DMS79 treated with DMSO at 0.1 percent for 48 hours (cell line): Measurements from ENCODE around the gene PLAGL2.
A peak's percentile ranks its signal among the peaks of the same experiment; 100 is the strongest.
"Not testable (repeated sequence)": the region's sequence is repeated elsewhere in the genome, so short reads cannot be mapped to it uniquely, and the experiment has no call there.

Source experiments
- DNase-seq: peaks from one replicate; lab custom pipeline; 2025; lab: John Stamatoyannopoulos, UW

The PLAGL2 gene, protein sequence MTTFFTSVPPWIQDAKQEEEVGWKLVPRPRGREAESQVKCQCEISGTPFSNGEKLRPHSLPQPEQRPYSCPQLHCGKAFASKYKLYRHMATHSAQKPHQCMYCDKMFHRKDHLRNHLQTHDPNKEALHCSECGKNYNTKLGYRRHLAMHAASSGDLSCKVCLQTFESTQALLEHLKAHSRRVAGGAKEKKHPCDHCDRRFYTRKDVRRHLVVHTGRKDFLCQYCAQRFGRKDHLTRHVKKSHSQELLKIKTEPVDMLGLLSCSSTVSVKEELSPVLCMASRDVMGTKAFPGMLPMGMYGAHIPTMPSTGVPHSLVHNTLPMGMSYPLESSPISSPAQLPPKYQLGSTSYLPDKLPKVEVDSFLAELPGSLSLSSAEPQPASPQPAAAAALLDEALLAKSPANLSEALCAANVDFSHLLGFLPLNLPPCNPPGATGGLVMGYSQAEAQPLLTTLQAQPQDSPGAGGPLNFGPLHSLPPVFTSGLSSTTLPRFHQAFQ

DNA sequence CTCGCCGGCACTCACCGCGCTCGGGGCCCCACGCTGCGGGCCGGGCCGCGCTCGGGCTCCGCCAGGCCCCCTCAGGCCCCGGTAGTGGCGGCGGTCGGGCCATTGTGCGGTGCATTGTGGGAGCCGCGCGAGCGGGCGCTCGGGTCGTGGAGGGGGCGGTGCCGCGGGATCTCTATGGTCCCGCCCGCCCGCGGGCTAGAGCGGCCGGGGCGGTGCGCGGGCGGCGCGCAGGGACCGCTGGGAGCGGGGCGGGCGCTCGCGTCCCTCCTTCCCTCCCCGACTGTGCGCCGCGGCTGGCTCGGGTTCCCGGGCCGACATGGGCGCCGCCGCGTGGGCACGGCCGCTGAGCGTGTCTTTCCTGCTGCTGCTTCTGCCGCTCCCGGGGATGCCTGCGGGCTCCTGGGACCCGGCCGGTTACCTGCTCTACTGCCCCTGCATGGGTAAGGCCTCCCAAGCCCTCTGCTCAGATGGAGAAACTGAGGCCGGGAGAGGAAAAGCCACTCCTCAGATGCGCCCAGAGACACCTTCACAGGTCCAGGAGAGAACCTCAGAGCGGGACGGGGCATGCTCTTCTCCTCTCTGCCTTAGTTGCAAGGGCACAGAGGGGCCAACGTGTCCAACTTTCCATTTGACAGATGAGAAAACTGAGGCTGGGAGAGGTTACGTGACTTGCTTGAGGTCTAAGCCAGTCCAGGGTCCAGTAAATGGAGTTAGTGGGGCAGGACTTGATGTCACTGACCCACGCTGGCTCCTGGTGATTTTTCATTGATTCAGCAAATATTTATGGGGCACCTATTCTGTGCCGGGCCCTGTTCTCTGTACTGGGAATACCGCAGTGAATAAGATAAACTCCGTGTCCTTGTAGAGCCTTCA lies at the start of gene PLAGL2, which contains the start of gene POFUT1:
Gene PLAGL2 (minus strand): TSS at position 118 of the 873 bp plus-strand sequence. CDS start 5,565 bp downstream, outside the sequence.
Gene POFUT1 (plus strand): TSS at position 255 of the 873 bp plus-strand sequence. CDS start 62 bp downstream, at position 317.
- DNase-seq = peak; percentile 80

DNA sequence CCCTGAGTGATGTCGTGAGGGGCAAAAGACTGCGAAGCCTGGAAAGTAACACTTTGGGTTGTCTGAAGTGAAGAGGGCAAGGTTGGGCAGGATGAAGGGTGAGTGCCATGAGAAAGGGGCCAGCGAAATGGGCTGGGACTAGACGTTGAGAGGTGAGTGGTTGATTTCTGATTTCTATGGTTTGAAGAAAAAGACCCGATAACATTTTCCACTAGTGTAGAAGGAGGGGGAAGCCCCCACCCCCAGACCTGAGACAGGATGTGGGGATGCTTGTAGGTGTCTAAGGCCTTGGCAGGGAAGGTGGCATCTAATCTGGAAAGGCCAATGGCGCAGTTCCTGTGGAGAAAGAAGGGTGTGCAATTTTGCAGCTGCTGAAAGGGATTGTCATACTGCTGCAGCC lies 44.6 kb upstream of the PLAGL2 start:
- DNase-seq = no peak

DNA sequence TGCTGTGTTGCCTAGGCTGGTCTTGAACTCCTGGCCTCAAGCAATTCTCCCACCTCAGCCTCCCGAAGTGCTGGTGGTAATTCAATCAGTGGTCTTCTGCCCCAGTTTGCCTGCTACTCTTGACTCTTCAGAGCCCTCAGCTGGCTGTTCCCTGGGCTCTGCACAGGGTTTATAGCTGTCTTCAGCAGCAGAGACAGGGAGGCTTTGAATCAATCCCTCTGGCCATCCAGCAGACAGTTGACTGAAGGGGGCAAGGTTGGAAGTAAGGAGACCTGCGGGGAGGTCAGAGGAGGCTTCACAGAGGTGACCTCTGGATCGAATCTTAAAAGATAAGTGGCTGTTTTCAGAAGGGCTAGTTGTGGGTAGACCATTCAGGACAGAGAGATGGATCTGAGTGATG lies 43.9 kb upstream of the PLAGL2 start:
- DNase-seq = no peak

DNA sequence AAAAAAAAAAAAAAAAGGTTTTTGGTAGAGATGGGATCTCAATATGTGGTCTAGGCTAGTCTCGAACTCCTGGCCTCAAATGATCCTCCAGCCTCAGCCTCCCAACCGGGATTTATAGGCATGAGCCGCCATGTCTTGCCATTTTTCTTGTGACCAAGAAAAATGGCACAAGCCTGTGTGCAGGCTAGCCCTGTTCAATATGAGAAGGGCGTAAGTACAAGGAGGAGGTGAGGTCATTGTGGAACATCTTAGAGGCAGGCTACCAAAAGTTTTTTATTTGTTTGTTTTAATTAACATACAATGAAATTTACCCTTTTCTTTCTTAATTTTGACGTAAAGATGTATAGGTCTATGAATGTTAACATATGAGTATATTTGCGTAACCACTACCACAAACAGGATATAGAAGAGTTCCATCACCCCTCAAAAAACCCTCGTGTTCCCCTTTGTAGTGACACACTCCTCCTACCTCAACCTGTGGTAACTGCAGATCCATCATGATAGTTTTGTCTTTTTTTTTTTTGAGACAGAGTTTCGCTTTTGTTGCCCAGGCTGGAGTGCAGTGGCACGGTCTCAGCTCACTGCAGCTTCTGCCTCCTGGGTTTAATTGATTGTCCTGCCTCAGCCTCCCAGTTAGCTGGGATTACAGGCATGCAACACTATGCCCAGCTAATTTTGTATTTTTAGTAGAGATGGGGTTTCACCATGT lies 41.6 kb upstream of the PLAGL2 start:
- DNase-seq = no peak

DNA sequence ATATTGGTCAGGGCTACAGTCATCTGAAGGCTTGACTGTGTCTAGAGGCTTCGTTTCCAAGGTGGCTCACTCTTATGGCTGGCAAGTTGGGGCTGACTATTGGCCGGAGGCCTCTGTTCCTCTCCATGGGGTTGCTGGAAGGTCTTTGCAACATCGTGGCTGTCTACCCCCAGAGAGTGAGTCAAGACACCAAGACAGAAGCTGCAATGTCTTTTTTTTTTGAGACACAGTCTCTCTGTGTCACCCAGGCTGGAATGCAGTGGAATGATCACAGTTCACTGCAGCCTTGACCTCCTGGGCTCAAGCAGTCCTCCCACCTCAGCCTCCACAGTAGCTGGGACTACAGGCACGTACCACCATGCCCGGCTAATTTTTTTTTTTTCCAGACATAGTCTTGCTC lies 40.5 kb upstream of the PLAGL2 start:
- no peak for DNase-seq

DNA sequence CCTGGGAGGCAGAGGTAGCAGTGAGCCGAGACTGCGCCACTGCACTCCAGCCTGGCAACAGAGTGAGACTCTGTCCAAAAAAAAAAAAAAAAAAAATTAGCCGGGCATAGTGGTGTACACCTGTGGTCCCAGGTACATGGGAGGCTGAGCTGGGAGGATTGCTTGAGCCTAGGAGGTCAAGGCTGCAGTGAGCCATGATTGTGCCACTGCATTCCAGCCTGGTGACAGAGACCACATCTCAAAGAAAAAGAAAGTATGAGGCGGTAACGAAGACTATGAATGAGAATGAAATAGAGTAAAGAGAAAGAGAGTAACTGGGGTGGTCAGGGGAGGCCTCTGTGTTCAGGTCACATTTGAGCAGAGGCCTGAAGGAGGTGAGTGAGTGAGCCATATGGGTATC lies 38.7 kb upstream of the PLAGL2 start:
- DNase-seq = not testable (repeated sequence)

DNA sequence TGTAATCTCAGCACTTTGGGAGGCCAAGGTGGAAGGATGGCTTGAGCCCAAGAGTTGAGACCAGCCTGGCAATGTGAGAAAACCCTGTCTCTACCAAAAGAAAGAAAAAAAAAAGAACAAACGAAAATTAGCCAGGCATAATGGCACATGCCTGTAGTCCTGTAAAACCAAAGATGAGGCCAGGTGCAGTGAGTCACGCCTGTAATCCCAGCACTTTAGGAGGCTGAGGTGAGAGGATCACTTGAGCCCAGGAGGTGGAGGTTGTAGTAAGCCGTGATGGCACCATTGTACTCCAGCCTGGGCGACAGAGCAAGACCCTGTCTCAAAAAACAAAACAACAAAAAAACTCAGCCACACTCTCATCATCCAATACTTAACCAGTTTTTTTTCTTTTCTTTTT lies 37.4 kb upstream of the PLAGL2 start:
- DNase-seq = no peak

DNA sequence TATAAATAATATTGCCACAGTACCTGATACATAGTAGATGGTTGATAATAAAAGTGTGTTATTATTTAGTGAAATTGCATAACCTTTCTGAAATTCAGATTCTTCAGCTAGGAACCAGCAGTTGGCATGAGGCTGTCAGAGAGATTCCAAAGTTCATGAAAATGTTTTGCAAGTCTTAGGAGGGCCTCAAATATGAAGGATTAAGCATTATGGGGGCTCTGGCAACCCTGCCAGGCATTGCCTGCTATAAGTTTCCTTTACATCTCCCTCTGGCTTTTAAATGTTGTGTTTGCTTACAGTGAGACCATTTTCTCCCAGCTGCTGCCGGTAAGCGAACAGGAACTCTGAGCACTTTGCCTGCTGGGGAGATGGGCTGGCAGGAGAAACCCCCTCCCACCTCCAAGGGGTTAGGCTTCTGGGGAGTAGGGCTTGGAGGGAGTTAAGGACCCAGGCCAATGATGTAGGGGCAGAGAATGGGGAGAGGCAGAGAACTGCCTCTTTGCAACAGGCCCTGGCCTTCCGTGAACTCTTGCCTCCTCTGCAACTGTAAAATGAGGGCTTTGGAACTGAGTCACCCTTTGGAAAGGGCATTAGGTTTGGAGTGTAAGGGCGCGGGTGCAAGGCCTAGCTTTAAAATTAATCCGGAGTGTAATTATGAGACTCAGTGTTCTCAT lies 36.7 kb upstream of the PLAGL2 start:
- DNase-seq = no peak

DNA sequence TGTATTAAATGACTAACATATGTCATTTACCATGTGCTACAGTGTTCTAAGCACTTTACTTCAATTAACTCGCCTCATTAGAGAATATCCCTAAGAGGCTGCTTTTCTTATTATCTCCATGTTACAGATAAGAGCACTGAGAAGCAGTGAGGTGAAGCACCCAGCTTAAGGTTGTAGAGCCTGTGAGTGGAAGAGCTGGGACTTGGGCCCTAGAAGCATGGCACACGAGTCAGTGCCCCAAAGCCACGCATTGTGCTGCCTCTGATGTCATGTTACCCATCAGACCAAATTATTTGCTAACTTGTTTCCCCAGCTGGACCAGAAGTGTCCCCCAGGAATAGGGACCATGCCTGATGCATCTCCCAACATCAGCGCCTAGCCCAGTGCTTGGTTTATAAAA lies 34.3 kb upstream of the PLAGL2 start:
- no peak for DNase-seq

DNA sequence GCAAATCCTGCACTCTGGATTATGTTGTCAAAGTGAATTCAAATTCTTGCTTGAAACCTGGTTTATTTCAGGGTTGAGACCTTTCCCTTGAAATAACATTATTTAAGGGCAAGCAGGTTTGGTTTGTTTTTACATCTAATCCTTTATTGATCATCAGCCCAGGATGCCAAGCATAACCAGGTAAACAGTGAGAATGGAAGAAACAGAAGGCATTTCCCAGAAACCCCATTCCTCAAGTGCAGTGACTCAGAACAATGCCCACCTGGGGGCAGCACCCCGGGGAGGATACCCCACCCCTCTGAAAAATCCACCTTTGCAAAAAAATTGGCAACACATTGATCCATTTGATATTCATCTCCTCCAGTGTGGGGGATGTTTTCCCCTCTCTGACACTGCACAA lies 32.7 kb upstream of the PLAGL2 start:
- no peak for DNase-seq

DNA sequence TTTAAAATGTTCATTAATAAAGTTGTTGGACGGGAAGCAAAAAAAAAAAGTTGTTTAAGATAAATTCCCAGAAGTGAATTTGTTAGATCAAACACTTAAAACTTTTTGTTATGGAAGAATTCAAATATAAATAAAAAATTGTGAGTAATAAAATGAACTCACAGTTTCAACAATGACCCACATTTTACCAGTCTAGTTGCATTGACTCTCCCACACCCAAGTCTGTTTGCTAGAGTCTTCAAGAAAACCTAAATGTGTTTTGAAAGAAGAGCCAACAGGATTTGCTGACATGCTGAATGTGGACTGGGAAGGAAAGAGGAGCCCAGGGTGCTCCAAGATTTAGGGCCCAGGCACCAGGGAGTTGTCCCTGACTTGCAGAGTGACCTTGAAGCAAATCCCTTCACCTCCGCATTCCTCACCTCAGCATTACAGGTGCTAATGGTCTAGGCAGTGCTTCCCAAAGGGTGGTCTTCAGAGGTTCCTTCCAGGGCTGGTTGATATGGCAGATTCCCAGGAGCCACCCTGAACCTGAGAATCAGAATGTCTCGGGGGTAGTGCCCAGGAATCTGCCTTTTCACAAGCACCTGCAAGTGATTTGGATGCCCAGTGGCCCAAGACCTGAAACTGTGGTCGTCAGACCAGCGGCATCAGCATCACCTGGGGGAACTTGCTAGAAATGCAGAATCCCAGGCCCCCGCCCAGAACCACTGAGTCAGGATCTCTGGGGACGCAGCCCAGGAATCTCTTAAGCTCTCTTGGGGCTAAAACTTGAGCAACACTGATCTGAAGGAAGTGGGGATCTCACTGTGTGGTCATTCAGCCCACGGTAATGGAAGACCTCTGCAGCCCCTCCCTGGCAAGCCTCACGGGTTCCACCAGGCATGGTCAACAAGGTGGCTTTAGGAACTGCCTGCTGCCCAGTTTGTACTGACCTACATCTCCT lies 31.2 kb upstream of the PLAGL2 start:
- DNase-seq = no peak

DNA sequence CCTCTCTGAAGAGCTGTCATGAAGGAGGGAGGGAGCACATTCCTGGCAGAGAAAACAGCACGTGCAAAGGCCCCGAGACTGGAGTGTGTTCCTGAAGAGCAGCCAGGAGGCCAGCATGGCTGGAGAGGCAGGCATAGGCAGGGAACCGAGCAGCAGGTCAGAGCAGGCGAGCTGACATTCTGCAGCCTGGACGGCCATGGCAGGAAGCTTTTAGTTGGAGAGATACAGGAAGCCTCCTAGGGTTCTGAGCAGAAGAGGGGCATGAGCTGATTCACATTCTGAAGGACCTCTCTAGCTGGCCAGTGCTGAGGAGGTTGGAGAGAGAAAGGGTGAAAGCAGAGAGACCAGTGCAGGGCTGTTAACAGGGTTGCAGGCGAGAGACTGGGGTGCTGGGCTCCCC lies 29.9 kb upstream of the PLAGL2 start:
- no peak for DNase-seq

DNA sequence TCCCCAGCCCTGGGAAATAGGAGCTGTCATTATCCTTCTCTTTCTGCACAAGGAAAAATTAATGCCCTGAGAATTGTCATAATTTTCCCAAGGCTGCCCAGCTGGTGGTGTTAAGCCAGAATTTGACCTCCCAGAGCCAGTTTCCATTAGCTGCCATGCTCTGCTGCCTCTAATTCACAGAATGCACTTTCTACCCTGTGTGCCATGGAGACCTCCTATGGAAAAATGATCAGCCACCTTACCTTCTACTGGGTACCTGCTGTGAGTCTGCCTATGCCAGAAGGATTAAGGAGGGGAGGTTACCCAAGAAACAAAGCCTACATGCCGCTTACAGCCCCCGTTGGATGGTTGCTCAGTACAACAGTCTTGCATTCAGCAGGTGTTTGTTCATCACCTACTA lies 29.3 kb upstream of the PLAGL2 start:
- DNase-seq = no peak

DNA sequence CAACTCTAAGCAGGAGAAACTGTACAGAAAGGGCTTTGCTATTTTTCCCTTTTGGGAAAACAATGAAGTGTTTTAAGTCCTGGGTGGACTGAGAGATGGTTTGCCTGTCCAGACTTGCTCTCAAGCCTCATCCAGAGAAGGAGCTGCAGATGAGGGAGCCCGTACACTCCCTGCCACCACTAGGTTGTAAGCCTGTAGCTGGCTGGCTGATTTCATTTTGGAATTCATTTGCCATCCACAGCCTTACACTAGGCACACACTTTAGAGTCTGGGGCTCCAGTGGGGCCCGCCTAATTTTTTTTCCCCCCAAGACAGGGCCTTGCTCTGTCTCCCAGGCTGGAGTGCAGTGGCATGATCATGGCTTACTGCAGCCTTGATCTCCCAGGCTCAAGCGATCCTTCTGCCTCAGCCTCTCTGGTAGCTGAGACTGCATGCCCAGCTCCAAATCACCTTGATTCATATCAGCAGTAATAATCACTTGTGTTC lies 28.5 kb upstream of the PLAGL2 start:
- DNase-seq = no peak

DNA sequence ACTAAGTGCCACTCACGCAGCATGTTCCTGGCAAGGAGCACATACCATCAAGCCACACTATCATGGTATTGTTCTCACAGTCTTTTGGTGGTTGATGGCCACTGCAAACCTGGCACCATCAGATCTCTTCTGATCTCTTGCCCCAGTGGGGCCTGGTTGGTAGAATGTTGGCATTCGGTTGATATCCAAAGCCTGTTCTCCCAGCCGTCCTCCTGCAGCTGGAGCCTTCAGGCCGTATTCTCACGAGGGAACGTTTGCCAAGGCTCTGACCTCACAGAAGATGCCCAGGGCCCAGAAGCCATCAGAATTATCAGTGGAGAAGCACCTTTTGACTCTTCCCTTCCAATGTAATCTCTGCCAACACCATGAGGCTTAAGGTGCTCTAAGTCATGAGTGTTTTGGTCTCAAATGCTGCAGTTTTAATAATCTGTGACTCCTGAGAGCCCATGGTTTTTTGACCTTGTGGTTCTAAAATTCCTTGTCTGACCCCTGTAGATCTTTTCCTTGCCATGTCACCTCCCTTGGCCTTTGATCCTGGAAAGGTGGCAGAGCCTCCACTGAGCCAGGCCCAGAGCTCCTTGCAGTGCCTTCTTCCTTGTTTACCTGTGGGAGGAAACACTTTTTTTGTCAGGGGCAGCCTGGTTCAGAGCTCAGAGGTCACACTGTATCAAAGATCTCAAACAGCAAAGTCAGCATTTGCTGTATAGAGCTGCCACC lies 27.9 kb upstream of the PLAGL2 start:
- DNase-seq = no peak

DNA sequence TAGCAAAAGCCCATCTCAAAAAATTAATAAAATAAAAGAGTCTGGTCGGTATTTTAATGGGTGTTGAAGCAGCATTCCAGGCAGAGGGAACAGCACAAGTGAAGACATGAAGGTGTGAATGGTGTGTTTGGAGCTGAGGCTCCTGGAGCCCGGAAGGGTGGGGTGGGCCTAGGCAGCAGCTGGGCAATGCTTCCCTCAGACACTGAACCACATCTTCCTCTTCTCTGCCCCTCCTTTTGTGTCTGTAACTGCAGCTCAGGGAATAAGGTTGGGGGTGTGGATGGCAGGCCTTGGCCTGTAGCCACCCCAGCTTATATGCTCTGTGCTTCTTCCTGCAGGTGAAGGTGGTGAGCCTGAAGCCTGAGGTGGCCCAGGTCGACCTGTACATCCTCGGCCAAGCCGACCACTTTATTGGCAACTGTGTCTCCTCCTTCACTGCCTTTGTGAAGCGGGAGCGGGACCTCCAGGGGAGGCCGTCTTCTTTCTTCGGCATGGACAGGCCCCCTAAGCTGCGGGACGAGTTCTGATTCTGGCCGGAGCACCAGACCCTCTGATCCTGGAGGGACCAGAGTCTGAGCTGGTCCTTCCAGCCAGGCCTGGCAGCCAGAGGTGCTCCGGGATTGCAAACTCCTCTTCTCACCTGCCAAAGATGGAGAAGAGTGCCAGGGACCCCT lies 26.7 kb upstream of the PLAGL2 start:
- DNase-seq = no peak

DNA sequence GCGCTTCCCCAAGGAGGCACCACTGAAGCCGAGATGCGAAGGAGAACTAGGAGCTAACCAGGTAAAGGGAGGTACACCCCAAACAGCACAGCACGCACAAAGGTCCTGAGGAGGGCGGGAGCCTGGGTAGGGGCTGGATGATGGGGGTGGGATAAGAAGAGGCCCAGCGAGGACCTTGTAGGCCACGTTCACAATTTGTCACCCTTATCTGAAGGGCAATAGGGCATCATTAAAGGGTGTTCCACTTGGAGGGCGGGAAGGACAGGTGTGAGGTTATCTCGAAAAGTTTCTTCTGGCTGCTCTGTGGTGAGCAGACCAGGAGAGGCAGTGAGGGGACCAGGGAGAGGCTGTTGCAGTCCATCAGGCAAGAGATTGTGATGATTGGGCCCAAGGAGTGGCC lies 25.7 kb upstream of the PLAGL2 start:
- no peak for DNase-seq

DNA sequence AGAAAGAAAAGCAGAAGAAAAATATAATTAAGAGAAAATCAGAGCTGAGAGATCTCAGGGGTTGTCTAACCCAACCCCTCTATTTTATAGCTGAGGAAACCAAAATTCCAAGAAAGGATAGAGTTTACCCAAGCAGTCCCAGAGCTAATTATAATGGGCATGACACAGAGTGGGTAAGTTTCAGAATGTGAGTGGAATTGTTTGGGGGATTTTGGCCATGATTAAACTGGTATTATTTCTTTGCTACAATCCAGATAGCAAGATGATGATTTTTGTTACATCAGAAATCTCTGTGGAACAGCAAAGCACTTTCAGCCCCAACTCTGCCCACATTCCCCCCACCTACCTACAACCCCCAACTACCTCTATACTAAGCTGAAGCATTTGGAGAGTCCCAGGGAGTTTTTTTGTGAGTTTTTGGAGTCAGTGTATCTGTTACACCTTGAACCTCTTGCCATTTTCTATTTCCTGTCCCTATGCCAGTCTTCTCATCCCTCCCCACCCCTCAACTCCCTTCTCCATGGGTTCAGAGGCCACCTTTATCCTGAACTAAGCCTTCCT lies 24.9 kb upstream of the PLAGL2 start:
- DNase-seq = no peak

DNA sequence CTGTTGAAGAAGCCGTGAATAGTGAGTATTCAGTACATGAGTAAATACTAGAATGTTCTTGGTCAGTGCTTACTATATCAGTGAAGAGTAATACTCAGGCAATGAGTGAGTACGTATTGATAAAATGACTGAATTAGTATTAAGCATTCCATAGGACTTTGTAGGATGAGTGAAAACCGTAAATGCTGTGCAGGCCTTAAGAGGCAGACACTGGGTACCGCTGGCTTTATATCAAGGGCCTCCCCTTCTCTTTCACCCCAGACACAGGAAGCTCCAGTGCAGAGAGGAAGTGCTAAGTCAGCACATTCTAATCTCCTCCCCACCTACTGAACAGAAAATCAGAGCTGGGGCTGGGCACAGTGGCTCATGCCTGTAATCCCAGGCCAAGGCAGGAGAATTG lies 24.3 kb upstream of the PLAGL2 start:
- DNase-seq = no peak
